Stimulated activated CD8-positive, alpha-beta memory T cell treated with anti-CD3 and anti-CD28 coated beads, Interleukin-15, amount 100 ng/mL, for 1 hour (primary cell): ENCODE data around the gene EXOSC5.
A peak's percentile ranks its signal among the peaks of the same experiment; 100 is the strongest.
"Not testable (repeated sequence)": the region's sequence is repeated elsewhere in the genome, so short reads cannot be mapped to it uniquely, and the experiment has no call there.

Experiments
- DNase-seq: peaks from one replicate; pipeline ENCODE4 v3.0.0-alpha.2; 2020; ENCODE audit warnings: low read depth

EXOSC5 gene

DNA sequence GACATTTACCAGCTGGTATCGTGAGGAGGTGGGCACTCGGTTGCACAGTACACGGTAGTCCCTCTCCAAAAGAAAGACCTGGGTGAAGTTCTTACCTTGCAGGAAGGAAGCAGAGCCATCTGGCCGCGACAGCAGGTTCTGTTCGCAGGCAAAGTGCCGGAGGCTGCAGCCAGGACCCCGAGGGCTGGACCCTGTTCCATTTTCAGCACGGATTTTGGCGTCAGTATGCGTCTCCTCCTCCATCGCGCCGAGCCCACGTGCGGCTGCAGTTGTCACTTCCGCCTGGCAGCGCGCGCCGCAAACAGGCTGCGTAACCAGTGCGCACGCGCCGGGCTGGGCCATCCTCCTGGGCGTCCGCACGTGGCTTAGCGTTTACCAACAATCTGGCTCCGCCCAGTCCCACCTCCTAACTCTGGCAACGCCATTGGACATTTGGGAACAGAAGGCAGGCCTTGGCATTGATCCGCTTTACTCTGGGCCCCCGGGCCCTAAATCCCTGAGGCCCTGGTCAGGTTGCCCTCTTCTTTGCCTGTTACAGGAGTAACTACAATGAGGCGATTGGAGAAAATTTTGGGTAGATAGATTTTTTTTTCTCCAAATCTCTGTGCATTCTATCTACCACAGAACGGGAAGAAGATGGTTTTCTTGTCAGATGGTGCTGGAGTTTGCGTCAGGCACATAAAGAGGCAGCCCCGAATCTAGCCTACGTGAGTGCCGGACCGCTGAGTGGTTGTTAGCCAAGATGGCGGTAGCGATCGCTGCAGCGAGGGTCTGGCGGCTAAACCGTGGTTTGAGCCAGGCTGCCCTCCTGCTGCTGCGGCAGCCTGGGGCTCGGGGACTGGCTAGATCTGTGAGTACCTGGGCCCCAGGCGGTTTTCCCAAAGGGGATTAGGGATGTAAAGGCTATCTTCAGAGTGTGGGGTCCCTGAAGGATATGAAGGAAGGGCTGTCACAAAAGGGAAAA lies at the start of gene EXOSC5, which contains the start of gene BCKDHA:
Gene EXOSC5, minus strand, starts transcription at position 274 of the 964 bp plus-strand sequence. Its CDS starts 31 bp downstream, at position 243.
Gene BCKDHA, plus strand, starts transcription at position 733 of the 964 bp plus-strand sequence. Its CDS starts 10 bp downstream, at position 743.
- DNase-seq = peak; percentile 96

DNA sequence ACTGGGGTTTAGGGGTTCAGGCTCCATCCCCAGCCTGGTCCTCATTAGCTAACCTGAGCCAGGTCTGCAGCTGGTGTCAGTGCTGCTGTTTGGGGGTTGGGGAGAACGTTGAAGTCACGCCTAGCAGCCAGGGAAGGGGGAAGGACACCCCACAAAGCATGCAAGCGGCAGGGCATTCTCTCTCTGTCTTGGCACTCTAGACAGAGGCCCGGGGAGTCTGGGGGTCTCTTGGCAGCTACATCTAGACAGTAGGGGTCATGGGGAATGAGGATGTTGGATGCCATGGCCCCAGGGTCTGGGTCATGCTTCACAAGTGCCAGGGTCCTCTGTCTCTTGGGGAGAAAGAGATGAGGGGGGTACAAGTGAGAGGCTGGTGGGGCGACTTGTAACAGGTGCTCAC lies 48.4 kb upstream of the EXOSC5 start:
- no peak for DNase-seq

DNA sequence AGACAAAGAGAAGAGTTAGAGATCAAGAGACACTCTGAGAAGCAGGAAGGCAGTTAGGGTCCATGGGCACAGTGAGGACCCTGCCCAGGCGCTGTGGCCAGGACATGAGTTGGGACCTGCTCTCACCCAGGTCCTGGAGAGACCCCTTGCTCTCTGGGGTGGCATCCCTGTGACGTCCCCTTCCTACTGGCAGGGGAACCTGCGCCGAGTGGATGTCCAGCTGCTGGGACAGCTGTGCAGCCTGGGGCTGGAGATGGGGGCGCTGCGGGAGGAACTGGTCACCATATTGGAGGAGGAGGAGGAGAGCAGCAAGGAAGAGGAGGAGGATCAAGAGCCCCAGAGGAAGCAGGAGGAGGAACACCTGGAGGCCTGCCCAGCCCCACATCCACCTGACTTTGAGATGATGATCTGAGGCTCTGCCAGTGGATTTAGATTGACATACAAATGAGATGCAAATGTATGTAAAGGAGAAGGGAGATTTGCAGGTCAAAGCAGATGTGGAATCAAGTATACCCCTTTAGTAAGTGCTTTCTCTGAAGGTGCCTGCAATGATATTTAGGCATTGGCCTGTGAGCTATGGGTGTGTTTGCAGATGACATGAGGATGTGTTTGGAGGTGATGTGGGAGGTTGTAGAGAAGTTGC lies 46.8 kb upstream of the EXOSC5 start:
- DNase-seq = no peak

DNA sequence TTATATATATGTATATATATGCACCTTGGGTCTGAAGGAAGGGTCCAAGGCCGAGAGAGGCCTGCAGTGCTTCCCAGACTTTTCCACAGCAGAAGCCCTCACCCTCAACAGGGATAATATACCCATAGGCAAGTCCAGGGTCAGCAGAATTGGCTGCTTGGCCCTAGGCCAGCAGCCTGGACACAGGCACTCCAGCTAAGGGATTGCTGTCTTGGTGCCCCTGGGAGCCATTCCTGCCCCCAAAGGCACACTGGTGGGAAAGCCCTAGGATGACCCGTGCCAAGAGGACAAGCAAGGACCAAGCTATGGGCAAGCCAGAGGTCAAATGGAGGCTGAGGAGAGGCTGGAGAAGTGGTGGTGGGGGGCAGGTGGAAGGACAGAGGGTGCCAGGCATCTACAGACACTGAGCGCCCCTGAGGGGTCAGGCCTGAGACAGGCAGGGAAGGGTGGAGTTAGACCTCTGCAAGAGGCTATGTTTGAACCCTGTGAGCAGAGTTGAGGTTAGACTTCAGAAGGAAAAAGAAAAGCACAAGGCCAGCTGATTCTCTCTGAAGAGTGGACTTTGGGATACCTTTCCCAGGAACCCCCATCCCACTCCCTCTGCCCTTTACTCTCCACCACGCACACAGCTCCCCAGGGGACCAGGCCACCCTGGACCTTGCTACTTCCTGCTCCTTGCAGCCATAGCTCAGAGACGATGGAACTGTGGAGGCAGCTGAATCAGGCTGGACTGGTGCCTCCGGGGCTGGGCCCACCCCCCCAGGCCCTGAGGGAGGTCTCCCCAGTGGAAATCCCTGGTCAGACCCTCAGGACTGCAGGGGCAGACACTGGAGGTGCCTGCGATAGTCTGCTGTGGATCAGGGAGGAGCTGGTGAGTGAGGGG lies 45.6 kb upstream of the EXOSC5 start, which contains the start of gene ERICH4:
Gene ERICH4, plus strand, starts transcription at position 684 of the 883 bp plus-strand sequence. Its CDS starts 14 bp downstream, at position 698.
- no peak for DNase-seq

DNA sequence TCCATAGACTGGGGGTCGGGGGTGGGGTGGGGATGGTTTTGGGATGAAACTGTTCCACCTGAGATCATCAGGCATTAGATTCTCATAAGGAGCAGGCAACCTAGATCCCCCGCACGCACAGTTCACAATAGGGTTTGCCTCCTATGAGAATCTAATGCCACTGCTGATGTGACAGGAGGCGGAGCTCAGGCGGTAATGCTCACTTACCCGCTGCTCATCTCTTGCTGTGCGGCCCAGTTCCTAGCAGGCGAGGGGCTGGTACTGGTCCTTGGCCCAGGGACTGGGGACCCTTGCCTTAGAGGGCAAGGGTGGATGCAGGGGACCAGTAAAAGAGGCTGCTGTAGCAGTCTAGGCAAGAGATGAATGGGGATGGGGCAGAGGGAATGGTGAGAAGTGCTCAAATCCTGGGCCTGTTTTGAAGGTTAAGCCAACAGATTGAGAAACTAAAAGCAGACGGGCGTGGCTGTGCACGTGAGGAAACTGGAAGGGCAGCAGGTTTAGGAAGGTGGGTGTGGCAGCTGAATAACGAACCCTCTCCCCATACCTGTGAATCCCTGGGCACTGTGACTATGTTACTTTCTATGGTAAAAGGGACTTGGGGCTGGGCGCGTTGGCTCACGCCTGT lies 44.3 kb upstream of the EXOSC5 start:
- no peak for DNase-seq

DNA sequence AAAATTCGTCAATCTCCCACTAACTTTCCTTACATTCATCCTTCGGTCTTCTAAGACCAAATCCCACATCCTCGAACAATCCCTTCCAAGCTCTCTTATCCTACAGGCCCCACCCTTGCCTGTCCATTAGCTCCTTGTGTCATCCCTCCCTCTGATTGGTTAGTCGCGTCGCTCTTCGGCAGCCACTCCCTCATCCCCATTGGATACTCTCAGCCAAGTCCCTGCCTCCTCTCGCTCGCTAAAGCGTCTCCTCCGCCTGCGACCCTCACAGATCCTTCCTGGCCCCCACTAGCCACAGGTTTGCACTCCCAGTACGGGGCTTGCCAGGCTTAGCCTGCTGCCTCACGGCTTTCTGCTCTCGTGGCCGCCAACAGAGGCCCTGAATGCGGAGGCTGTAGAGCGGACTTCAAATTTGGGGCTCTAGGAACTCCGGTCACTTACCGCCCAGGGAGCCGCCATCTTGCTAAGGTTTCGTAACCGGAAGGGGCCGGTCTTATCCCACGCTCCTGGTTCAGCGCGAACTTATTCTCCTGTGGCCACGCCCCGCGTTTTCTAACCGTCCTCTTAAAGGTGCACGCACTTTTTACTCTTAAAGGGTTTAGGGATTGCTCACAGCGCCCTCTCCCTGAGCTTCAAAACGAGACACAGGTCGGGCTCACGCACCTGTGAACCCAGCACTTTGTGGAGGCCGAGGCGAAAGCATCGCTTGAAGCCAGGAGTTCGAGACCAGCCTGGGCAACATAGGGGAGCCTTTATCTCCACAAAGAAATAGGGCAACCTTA lies 42.5 kb upstream of the EXOSC5 start, which contains the start of gene DMAC2:
Gene DMAC2, minus strand, starts transcription at position 472 of the 782 bp plus-strand sequence. Its CDS starts 13 bp downstream, at position 459.
- peak; percentile 92 for DNase-seq

DNA sequence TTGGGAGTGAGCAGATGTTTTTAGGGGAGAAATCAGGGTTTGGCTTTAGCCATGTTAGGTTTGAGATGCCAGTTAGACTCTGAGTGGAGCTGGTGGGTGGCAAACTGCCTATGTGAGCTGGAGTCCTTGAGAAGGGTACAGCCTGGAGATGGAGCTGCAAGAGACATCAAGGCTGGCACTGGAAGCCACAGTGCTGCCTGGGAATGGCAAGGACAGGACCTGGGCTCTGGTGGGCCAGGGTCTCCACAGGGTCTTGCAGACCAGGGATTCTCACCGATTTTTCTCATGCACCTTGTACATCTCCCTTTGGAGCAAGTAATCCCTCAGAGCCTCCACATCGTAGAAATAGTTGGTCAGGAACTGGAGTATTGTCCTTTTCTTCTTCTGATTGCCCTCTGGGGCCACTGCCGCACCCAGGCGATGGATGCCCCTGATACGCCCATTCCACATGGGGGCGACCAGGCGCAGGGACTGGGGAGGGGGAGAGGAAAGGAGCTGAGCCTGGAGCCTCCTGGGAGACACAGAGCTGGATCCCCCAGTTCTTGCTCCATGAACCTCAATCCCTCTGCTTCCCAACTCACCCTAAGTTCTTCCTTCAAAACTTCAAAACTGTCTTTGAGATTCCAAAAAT lies 40.9 kb upstream of the EXOSC5 start:
- no peak for DNase-seq

DNA sequence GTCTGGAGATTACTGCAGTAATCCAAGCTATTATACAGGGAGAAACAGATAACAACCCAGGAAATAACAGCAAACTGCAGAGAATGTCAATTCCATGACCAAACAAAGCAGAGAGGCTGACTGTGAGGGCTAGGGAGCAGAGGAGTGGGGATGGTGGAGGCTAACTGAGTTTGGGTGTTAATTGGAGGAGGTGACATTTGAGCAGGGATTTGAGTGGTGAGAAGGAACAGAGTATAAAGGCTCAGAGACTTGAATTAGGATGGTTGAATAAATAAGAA lies 39.5 kb upstream of the EXOSC5 start:
- no peak for DNase-seq

DNA sequence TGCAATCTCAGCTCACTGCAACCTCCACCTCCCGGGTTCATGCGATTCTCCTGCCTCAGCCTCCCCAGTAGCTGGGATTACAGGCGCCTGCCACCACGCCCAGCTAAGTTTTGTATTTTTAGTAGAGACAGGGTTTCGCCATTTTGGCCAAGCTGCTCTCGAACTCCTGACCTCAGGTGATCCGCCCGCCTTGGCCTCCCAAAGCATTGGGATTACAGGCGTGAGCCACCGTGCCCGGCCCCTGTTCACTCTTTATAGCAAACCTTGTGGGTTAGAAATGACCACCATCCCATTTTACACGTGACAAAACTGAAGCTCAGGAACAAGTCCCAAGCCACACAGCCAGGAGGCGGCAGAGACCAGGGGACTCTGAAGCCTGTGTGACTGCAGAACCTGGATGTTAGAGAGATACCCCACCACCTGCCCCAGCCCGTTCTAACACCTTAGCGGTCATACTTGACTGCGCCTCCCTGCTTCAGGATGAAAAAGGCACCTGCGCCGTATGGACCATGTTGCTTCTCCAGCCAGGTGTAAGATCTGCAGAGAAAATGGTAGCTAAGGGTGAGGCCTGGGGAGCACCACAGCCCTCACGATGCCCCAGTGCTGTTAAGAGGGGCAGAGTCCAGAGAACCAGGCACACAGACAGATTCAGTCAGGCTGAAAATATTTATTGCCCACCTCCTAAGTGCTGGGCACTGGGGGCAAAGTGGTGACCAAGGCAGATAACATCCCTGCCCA lies 38.9 kb upstream of the EXOSC5 start:
- DNase-seq = no peak

DNA sequence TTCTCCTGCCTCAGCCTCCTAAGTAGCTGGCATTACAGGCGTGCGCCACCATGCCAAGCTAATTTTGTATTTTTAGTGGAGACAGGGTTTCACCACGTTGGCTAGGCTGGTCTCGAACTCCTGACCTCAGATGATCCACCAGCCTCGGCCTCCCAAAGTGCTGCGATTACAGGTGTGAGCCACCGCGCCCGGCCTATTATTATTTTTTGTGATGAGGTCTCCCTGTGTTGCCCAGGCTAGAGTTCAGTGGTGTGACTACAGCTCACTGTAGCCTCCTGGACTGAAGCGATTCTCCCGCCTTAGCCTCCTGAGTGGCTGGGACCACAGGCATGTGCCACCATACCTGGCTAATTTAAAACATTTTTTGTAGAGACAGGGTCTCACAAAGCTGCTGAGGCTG lies 38.2 kb upstream of the EXOSC5 start:
- DNase-seq = not testable (repeated sequence)

DNA sequence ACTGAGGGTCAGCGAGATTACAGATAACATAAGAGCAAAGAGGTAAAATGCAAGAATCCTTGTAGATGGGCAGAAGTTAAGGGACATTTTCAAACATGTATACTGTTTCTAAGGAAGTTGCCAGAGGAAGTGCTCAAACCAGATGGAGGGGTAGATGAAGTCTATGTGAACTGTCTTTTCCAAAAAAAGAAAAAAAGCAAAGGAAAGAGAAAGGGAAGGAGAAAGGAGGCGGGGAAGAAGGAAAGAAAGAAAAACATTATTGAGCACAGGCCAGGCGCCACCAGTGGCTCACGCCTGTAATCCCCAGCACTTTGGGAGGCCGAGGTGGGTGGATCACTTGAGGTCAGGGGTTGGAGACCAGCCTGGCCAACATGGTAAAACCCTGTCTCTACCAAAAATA lies 37.3 kb upstream of the EXOSC5 start:
- no peak for DNase-seq

DNA sequence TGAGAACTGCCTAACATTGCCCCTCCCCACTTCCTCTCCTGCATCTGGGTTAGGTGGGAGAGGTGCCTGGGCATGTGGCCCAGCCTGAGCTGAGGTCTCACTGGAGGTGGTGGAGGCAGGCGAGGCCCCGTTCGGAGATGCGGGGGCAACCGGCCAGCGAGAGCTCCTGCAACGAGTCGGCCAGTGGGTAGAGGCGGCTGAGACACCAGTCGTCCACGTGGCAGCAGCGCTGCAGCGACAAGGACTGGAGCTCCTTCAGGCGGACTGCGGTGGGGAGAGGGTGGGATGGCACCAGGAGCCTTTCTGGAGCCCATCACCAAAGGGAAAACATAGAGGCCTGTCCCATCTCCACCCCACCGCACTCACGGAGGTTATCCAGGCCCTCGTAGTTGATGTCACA lies 36.0 kb upstream of the EXOSC5 start:
- DNase-seq = no peak

DNA sequence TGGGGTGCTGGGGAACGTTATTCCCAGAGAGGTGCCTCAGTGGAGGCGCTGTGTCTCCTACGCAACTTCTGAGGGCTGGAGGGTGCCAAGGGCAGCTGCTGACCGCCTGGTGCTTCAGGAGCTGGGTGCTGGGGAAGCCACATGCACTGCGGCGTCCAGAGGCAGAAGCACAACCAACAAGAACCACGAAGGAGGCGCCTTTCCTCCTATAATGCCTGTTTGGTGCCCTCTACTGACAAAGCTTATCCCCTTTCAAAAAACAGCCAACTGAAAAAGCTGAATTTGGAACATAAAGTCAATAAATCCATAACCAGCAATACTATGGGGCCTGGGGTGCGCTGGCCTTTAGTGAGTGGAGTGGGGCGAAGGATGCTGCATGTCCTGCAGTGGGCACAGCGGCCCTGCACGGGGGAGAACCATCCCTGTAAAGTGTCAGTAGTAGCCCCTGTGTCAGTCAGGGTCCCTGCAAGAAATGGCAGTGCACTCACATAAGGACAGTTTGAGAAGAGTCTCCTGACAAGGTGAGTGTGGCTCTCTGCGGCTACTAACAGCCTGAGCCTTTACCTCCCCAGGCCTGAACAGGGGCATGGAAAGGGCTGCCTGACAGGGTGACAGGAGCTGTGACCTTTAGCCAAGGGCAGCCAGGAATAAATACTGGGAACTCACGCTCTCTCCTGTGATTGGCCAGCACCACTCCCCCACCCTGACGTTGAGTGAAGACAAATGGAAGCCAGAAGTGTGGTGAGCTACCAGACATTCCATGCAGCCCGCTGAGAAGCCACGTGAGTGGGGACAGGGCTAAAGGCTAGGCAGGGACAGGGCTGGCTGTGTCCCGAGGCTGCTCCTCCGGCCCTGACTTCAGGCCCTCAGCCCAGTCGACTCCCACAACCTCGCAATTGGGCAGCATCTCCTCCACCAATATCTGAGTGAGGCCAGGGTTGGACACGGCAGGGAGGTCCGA lies 34.5 kb upstream of the EXOSC5 start:
- no peak for DNase-seq

DNA sequence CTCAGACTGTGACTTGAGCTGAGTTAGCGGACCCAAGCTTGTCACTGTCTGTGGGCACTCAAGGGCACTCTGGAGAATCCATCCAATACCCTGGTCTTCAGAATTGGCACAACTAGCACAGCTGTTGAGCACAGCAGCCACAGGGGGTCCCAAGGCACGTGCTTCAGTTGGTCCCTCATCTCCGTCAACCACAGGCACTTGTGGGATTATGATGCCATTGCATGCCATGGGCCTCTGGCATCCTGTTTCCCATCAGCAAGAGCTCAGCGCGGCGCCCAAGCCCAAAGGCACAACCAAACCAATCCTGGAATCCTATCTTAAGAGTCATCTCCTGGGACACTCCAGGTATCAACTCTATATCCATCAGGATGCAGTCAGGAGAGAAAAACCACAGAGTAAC lies 33.8 kb upstream of the EXOSC5 start:
- DNase-seq = no peak

DNA sequence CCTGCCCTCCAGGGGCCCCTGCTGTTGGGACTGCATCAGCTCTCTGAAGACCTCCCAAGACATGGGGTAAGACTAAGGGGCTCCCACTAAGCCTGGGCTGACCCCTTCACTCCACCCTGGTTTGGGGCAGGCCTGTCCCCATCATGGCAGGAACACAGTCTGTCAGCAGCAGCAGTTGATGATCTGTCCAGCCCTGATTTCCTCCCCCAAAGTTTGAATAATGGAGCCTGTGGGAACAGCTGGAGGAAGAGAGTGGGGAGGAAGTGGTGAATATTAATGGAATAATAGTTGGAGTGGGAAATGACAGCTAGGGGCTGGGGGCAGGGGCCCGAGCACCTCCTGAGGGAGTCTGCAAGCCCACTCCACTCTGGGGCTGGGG lies 31.3 kb upstream of the EXOSC5 start:
- no peak for DNase-seq

DNA sequence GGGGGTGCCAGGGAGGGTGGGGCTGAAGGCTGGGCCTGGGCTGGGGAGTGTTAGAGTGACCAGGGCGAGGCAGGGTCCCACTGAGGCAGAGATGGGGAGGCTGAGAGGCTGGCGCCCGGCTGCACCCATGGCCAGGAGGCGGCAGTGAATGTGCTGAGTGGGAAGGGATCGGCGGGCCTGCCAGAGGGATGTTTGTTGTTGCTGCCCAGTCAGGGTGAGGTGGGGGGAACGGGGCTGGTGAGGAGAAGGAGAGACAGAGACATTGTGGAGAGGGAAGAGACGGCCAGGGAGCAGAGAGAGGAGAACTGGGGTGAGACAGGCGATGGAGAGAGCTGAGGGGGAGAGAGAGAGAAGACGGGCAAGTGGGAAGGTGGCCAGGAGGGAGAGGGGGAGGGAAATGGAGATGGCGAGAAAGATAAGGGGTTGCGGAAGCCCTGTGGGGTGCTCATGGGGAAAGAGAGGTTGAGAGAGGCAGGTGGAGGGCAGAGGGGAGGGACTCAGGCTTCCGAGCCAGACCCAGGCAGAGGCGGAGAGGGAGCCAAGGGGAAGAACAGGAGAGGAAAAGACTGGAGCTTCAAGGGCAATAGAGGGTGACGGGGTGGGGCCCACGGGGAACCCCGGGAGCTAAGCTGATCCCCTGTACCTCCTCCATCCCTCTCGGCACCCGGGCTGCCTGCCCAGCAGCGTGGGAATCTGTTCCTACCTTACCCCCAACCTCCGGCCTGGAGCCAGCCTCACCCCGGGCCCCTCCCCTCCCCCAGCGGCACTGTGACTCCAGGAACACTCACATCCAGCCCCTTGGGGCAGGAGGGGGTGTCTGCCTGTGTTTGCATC lies 30.7 kb upstream of the EXOSC5 start:
- no peak for DNase-seq

DNA sequence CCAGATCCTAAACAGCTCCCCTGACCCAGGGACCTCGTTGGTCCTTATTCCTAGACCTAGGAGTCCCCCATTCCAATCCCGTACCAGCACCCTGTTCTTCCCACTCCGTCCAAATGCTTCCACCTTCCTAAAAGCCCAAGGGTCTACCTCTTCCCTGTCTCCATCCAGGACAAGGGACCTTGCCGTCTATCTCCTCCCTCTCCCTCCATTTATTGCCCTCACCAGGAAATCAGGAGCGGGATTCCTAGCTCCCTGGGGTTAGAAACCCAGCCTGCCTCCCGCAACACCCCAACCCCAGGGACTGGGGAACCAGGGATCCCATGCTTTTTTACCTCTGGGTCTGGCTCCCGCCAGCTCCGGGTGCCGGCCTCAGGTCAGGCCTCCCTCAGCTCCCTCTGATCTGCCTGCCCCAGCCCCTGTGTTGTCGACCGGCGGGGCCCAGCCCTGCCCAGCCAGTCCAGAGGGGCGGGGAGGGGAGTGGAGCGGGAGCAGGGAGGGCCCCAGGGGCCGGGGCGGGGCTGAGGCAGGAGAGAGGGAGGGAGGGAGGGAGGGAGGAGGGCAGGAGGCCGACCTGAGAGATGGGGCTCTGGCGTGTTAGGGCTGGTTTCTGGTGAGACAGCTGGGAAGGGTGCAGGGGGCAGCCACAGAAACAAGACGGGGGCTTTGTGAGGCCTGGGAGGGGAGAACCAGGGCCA lies 29.9 kb upstream of the EXOSC5 start, which contains the start of gene B3GNT8:
Gene B3GNT8, minus strand, starts transcription at position 423 of the 695 bp plus-strand sequence. CDS start 596 bp downstream, outside the sequence.
- no peak for DNase-seq
